ENCODE measurements around the gene NPLOC4. TPM values are rescaled to one million over a fixed set of nuclear protein-coding genes. Genes with fewer than 3 reads are reported as not detected.

The NPLOC4 gene
- total RNA-seq, 1 donor from 2014 or later: 93.3 TPM

- H3K4me1 Mint-ChIP-seq: no peaks in the 10 kb centered on the region
- H3K4me3 Mint-ChIP-seq: no peak overlapping the region
- H3K36me3 Mint-ChIP-seq: peaks cover 5% of the 10 kb centered on the region
- H3K9me3 Mint-ChIP-seq: no peaks in the 10 kb centered on the region
- H3K27me3 Mint-ChIP-seq (ENCODE audit: low read depth): peaks cover 25% of the 10 kb centered on the region
- H3K27ac Mint-ChIP-seq: no peak overlapping the region
- DNase-seq (ENCODE audit: low spot score in 2 of 2, unreplicated experiment in 2 of 2): no peak
- no peak for TF ChIP-seq CTCF (IDR thresholded peaks at IDR 0.05; ENCODE audit: unreplicated experiment)
Observed at GRCh38 chr17:81538651-81539570, 98.0 kb downstream of the NPLOC4 start.

- no peak for TF ChIP-seq CTCF (IDR thresholded peaks at IDR 0.05; ENCODE audit: unreplicated experiment)
- Mint-ChIP-seq H3K27me3 (ENCODE audit: low read depth) (peaks cover 31% of the 10 kb centered on the region), H3K4me1 (no peaks in the 10 kb centered on the region), H3K36me3 (peaks cover 5% of the 10 kb centered on the region), H3K9me3 (no peaks in the 10 kb centered on the region), H3K4me3 (no peak overlapping the region), H3K27ac (peak overlapping the region; percentile 28)
- no peak for DNase-seq (ENCODE audit: low spot score in 2 of 2, unreplicated experiment in 2 of 2)
Observed at GRCh38 chr17:81537856-81538555, 98.9 kb downstream of the NPLOC4 start.

- Mint-ChIP-seq H3K36me3 (peaks cover 5% of the 10 kb centered on the region), H3K4me1 (no peaks in the 10 kb centered on the region), H3K9me3 (no peaks in the 10 kb centered on the region), H3K27ac (no peak overlapping the region), H3K4me3 (no peak overlapping the region), H3K27me3 (ENCODE audit: low read depth) (peaks cover 31% of the 10 kb centered on the region)
- DNase-seq (ENCODE audit: low spot score in 2 of 2, unreplicated experiment in 2 of 2): no peak
- TF ChIP-seq CTCF (IDR thresholded peaks at IDR 0.05; ENCODE audit: unreplicated experiment): peak; percentile 47
Observed at GRCh38 chr17:81537343-81537855, 99.5 kb downstream of the NPLOC4 start.

- no peak for TF ChIP-seq CTCF (IDR thresholded peaks at IDR 0.05; ENCODE audit: unreplicated experiment)
- peaks cover 31% of the 10 kb centered on the region for H3K27me3 Mint-ChIP-seq (ENCODE audit: low read depth)
- H3K36me3 Mint-ChIP-seq: peaks cover 3% of the 10 kb centered on the region
- H3K4me1 Mint-ChIP-seq: no peaks in the 10 kb centered on the region
- no peak overlapping the region for H3K27ac Mint-ChIP-seq
- H3K4me3 Mint-ChIP-seq: no peak overlapping the region
- no peak for DNase-seq (ENCODE audit: low spot score in 2 of 2, unreplicated experiment in 2 of 2)
- no peaks in the 10 kb centered on the region for H3K9me3 Mint-ChIP-seq
Observed at GRCh38 chr17:81536299-81537290, 100.3 kb downstream of the NPLOC4 start.

Measured in mesothelial cell of epicardium (in vitro differentiated cells).